HG03064 (cell line): ENCODE measurements around the gene LAMA3.
"Not testable (repeated sequence)": the region's sequence is repeated elsewhere in the genome, so short reads cannot be mapped to it uniquely, and the experiment has no call there.

ENCODE experiments used
- ATAC-seq: cut with Tn5 transposase; IDR thresholded peaks from one replicate; pipeline ENCODE4 v1.9.1; 2021; ENCODE audit warnings: low read depth; ENCODE audit not compliant: unreplicated experiment

Gene LAMA3

DNA sequence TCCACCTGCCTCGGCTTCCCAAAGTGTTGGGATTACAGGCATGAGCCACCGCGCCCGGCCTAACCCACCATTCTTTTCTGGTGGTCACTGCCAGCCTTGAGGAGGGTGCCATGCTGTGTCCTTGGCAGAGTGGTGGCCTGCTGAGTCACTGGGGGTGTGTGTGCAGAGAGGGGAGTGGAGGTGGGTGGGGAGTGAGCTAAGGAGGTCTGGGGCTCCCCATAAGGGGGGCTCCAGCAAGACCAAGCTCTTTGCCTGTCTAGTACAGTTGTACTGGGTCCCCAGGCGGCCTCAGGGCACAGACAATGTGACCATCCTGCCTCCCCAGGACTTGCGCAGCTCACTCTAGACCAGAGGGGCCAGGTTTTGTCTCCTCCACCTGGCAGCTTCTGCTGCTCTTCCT, 36.1 kb downstream of the LAMA3 start:
- ATAC-seq = no peak

DNA sequence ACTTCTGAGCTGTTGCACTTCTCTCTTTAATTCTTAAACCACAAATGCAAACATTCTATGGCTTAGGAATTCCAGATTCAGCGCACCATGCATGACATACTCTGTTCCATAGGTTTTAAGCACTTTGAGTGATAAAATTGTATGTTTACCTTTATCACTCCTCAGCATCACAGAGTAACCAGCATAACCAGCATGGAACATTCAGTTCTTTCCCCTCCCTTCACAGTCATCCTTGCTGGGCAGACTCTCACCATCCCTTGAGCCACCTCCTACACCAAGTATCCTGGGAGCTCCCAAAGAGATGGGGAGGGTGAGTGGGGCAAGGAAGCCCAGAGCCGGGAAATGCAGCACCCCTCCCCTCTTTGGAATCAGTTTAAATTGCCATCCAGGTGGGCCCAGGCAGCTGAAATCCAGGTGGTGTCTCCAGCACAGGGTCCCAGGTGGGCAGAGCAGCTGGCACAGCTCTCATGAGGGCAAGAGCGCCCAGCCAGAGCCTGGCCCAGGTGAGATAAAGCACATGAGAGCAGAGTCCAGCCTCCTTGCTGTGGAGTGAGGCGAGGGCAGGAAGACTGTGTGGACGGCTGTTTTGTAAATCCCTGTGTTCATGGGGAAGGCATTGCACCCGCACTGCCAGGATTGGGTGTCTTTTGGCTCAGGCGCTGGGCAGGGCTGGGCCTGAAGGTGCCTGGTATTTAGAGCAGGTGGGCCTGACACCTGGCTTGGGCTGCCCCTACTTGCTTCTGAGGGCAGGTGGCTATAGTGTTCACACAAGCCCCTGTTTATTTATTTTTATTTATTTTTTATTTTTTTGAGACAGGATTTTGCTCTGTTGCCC, 36.8 kb downstream of the LAMA3 start:
- ATAC-seq = no peak

DNA sequence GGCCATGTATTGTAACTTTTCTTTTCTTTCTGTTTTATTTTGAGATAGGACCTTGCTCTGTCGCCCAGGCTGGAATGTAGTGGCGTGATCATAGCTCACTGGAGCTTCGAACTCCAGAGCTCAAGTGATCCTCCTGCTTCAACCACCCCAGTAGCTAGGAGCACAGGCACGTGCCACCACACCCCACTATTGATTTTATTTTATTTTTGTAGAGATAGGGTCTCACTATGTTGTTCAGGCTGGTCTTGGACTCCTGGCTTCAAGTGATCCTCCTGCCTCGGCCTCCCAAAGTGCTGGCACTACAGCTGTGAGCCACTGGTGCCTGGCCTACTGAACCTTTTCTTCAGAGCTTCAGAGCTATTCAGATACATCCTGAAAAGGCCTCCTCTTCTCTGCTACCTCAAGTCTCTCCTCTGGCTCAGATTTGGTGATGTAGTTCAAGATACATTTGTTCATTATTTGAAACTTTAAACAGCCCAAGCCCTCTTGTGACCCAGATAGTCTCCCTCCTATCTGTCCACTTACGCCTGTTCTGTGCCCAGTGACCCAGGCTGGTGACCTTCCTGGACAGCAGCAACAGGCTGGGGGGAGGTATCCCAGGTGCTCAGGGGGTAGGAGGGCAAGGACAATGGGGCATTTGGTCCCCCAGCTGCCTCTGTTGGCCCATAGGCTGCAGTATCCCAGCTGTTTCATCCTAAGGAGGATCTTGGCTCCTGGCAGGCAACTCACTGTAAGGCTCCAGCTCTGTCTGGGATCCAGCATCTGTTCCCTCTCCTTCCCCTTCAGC, 38.6 kb downstream of the LAMA3 start:
- no peak for ATAC-seq

DNA sequence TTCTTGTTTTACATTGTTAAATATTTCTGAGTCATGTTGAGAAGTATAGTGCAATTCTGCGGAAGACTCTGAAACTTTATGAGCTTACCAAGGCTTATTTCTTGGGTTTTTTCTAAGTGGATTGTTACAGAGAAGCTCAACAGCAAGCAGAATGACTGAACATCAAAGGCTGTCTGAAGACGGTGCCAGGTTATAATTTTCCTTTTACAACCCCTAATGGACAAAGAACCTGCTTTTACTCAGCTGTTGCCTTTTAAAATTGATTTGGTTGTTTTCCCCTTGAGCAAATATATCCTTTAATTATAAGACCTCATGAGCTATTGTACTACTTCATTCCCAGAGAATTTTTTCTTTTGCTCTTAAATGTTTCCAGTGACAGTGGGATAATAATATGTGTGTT, 41.6 kb downstream of the LAMA3 start:
- ATAC-seq = no peak

DNA sequence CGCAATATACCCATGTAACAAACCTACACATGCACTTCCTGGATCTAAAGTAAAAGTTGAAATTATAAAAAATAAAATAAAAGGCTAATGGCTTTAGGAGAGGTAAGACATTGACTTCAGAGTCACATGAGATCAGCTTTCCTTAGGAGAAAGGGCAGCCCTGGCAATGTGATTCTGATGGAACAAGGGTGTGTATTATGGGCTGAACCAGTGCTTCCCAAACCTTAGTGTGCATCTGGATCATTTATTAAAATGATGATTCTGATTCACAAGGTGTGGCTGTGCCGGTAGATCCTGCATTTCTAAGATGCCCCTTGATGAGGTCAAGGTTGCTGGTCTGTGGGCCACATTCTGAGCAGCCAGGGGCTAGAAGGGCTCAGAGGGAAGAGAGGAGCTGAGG, 42.6 kb downstream of the LAMA3 start:
- no peak for ATAC-seq

DNA sequence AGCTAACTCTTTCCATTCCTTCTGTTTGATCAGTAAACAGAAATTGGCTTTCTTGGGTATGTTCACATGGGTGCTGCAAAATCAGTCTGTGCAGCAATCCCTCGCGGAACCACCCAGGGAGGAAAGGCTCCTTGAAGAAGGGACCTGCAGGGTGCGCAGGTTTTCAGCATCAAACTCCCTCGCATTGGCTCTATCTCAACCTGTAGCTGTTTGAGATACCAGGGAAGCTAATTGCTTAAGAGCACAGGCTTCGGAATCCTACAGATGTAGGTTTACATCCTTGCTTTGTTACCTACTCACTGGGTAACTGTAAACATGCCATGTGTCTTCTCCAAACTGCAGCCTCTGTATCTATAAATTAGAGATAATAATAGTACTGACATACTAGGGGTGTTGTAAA, 43.2 kb downstream of the LAMA3 start:
- no peak for ATAC-seq

DNA sequence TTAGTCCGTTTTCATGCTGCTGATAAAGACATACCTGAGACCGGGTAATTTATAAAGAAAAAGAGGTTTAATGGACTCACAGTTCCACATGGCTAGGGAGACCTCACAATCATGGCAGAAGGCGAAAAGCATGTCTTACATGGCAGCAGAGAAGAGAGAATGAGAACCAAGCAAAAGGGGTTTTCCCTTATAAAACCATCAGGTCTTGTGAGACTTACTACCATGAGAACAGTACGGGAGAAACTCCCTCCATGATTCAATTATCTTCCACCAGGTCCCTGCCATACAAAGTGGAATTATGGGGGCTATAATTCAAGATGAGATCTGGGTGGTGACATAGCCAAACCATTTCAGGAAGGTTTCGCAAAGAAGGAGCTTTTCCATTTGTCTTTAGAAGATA, 44.0 kb downstream of the LAMA3 start:
- ATAC-seq = not testable (repeated sequence)

DNA sequence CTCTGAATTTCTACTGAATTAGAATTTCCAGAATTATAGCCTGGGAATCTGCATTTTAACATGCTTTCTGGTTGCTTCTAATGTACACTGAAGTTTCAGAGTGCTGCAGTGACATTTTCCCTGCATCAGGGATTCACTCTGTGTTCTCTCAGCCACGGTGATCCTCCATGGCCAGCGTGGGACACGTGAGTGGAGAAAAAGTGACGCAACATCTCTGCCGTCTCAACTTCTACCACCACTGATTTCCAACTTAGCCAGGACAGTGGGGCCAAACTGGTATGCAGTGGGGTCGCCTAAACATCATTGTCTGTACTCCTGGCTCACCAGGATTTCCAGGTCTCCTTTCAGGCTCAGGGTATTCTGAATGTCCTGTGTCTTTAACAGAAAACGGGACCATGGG, 44.6 kb downstream of the LAMA3 start:
- ATAC-seq = no peak

DNA sequence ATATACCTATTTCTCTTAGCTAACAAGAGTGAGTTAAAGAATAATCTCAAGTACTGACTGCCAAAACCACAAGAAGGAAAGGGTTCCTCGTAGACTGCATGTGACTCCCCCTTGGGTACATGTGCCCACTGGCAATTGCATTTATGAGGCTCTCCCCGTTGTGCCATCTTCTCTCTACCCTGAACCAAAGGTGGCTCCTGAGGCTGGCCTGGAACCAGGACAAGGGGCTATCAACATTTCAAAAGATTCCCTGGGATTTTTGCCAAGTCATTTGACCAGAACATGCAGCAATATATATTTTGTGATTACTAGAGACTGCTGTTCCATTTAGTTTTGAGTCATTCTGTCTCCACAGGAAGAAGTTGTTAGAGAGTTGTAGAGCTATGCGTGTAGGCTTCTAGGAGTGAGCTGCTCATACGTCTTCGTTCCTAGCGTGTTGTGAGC, 45.8 kb downstream of the LAMA3 start:
- no peak for ATAC-seq

DNA sequence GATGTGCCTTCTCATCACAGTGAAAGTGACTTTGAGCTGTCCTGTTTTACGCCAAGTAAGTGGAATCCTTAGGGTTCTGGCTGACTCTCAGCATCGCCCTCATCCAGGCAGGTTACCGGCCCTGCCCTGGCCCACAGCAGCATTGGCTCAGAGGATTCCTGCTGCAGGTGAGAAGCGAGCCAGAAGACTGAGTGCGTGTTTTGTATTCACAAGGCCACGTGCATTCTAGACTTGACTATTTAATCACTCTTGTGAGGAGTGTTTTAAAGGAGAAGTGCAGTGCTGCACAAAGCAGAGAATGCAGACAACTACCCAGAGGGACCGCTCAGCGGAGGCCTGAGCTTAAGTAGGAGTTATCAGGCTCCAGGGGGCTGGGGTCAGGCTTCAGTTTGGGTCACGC, 48.3 kb downstream of the LAMA3 start:
- ATAC-seq = no peak

DNA sequence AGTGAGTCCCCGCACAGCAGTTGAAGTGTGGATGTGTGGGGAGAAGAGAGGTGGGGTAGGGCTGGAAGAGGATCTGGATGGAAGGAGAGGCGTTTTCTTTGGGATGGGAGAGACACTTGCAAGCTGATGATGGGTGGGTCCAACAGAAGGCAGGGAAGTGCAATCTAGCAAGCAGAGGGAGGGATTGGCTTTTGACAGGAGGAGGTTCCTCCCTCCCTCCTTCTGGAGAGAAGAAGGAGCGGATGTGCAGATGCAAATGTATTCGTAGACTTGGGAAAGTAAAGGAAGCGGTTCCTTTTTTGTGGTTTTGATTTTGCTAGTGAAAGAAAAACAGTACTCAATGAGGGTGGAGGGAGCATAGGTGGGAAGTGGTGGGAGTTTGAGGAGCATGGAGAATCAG, 48.9 kb downstream of the LAMA3 start:
- no peak for ATAC-seq

DNA sequence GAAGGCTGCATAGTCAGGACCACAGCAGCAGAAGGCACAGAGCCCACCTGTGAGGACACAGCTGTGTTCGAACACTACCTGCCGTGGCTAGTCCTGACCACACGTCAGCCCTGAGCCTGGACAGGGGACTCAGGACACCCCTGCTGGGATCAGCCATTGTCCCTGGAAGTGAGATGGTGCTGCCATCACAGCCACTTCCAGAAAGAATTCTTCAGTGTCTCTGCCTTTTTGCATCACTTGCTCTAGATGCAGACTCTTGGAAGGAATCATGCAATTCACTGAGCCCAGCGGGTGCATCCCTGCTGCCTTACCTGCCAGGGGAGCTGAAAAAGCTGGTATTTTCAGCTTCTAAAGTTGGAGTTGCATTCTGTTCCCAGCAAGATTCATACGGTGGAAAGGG, 49.3 kb downstream of the LAMA3 start:
- no peak for ATAC-seq

DNA sequence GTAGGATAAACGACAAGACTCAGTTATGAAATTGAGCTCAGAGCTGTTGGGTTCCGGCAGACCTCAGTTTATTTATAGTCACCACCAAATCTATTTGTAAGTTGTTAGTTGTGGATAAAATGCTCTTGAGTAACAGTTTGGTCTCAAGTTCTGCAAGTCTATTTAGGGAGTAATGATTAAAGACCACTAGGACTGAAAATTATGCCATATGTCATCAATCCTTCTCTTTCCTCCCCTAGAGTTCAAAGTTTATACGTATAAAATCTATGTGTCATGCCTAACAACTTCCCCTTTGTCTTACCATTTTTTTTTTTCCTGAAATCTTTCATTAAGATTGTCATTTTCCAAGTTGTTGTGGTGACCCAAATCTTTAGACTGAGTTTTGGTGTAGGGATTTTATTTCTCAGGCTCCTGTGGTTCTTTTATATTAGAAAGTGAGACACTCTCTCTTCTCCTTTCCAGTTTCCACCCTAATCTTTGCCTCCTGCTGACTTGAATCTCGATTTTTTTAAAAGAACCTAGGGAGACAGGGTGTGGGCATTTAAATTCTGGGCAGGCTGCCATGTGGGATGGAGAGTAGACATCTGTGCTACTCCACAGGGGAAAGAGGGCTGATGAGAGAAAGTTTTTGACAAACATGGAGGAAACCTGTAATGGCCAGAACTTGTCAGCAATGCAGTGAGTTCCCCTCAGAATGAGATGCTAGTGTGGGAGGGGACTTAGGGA, 51.0 kb downstream of the LAMA3 start:
- no peak for ATAC-seq

DNA sequence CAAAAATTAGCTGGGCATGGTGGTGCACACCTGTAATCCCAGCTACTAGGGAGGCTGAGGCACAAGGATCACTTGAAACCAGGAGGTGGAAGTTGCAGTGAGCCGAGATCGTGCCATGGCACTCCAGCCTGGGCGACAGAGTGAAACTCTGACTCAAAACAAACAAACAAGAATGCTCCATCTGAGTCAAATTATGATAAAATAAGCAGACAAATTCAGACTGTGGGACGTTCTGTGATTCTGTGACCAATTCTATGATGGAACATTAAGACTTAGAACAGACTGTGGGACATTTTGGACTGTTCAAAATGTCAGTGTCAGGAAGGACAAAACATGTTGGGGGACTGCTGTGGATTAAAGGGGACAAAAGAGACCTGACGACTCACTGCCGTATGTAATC, 52.7 kb downstream of the LAMA3 start:
- ATAC-seq = not testable (repeated sequence)

DNA sequence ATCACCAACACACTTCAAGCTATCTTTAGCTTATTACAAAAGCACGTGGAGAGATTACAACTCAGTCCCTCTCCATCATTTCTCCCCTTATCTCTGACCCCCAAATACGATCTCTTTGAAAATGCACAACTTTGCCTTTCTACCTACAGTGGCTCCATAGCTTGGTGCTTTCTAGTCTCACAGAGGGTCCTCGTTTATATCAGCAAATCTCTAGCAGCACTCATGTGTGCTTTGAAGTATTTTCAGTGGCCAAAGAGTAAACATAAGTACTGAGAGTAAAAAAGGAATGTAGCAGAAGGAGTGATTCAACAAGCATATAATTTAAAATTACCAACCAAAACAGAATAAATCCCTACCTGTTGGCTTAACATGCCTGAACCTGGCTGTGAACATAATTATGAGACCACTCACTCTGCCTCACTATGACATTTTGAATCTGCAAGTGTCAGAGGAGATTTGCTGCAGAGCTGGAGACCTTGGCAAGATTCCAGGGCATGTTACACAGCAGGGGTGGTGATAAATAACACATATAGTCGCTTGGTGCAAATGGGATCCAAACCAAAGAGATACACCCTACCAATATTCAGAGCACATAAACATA, 54.6 kb downstream of the LAMA3 start:
- ATAC-seq = no peak

DNA sequence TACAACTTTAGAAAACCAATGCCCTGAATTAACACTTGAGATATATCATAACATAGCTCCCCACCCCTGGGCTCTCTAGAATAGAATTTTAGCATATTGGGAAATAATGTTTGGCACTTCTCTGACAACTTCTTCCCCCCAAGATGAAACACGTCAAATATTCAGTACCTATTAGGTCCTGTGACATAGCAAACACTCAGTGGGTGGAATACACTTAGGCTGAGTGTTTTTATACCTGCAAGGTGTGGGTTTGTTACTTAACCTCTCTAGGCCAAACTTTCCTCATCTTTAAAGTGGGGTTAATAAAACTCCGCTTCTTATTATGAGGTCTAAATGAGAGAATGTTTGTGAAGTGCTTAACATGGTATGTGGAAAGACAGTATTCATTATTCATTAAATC, 56.1 kb downstream of the LAMA3 start:
- ATAC-seq = no peak

DNA sequence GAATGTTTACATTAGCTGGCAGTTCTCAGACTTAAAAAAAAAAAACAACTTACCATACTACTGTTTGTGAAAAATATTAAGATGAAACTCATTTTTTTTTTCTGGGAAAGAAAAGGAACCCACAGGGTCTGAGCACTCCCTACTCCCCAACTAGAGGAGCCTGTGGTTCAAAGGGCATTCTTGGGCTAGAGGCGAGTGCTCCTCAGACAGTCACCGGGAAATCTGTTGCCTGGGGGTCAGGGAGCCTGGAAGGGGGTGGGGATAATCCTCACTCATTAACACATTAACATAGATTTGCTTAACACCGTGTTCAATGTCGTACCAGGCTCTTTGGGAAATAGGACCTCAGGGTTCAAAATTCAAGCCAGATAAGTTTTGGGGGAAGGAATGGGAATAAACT, 57.6 kb downstream of the LAMA3 start:
- no peak for ATAC-seq

DNA sequence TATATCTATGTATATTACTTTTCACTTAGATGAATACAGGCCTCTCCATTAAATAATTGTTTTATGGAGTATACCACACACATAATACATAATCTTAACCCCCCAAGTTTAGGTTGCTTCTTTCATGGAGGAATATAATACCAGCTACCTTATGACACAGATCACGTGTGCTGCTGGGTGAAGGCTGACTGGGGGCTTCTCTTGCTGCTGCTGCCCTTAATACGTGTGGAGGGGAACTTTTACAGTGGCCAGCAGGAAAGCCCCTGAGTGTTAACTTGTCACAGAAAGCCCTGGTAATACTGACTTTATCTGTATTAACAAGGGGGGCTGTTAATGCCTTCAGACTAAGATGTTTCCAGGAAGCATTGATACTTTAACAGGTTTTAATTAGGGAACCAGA, 63.1 kb downstream of the LAMA3 start:
- ATAC-seq = no peak

DNA sequence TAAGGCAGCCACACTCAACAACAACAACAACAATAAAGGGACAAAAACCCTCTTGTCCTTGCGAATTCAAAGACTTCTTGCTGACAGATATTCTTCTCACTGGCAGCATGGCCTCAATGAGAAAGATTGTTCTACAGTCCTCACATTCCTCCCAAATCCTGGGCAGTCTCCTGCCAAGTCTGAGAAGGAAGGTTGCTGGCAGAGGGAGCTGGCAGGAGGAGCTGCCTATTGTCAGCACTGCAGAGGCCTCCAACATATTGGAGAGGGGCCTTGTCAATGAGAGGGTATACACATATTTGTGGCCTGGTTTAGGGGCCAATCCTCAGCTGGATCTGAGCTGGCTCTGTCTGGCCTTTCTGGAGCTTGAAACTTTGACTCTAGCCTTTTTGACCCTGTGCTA, 63.5 kb downstream of the LAMA3 start:
- ATAC-seq = no peak

DNA sequence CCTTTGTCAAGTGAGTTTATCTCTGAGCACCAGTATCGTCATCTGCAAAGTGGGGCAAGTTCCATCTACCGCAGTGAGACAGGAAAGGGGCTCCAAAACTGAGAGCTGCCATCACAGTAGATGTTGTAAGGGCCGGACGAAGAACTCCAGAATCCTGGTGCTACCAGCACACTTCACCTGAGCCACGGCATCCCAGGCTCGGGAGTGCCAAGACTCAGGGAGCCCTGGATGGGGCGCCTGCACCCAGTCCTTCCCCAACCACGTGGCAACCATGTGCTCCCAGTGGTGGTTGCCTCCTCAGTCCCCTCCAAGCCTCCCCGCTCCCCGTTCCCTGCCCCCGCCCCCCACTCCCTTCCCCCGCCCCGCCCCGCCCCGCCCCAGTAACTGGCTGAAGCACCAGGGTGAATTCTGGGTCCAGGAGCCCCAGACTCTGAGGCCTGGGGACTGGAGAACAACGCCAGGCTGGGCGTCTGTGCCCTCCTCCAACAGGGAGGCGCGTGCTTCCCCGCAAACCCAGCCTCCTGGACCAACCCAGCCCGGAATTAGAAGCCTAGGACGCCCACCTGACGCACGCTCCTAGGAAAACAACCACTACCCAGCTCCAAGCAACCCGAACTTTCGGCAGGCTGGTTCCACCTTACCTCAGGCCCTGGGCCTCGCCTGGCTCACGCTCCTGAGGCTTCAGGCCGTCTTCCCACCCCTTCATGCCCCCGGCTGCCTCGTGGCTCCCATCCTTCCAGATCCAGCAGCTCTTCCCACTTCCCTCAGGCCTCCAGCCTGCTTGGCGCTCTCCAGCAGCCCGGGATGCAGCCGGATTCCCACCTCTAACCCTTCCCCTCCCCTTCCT, 67.6 kb downstream of the LAMA3 start:
- ATAC-seq = no peak
